Activated CD4-positive, CD25-positive, alpha-beta regulatory T cell treated with anti-CD3 and anti-CD28 coated beads, Interleukin-2, amount 50 U/mL, for 72 hours (primary cell): Measurements from ENCODE around the gene SEMA5A.

Experiments
- DNase-seq: peaks from one replicate; pipeline ENCODE4 v3.0.0; 2021

Gene SEMA5A

GRCh38 chr5:9394221-9394620 is 151.7 kb downstream of the SEMA5A start:
- no peak for DNase-seq

GRCh38 chr5:9392625-9393024 is 153.2 kb downstream of the SEMA5A start:
- no peak for DNase-seq

- no peak for DNase-seq
Observed at GRCh38 chr5:9391080-9391479, 154.8 kb downstream of the SEMA5A start.

GRCh38 chr5:9390113-9390512 is 155.8 kb downstream of the SEMA5A start:
- no peak for DNase-seq

- no peak for DNase-seq
Observed at GRCh38 chr5:9388941-9389674, 156.8 kb downstream of the SEMA5A start.

GRCh38 chr5:9387879-9388278 is 158.0 kb downstream of the SEMA5A start:
- no peak for DNase-seq

GRCh38 chr5:9386945-9387344 is 158.9 kb downstream of the SEMA5A start:
- no peak for DNase-seq

- DNase-seq: no peak
Observed at GRCh38 chr5:9382522-9382921, 163.4 kb downstream of the SEMA5A start.

GRCh38 chr5:9381464-9381863 is 164.4 kb downstream of the SEMA5A start:
- no peak for DNase-seq

GRCh38 chr5:9380109-9380508 is 165.8 kb downstream of the SEMA5A start:
- no peak for DNase-seq

GRCh38 chr5:9376363-9377117 is 169.3 kb downstream of the SEMA5A start:
- DNase-seq: no peak

GRCh38 chr5:9375756-9376155 is 170.1 kb downstream of the SEMA5A start:
- DNase-seq: no peak

- DNase-seq: no peak
Observed at GRCh38 chr5:9374025-9374424, 171.8 kb downstream of the SEMA5A start.

- no peak for DNase-seq
Observed at GRCh38 chr5:9373571-9373970, 172.3 kb downstream of the SEMA5A start.

GRCh38 chr5:9370256-9370655 is 175.6 kb downstream of the SEMA5A start:
- DNase-seq: no peak

GRCh38 chr5:9365512-9365911 is 180.4 kb downstream of the SEMA5A start:
- no peak for DNase-seq

- DNase-seq: no peak
Observed at GRCh38 chr5:9363449-9363848, 182.4 kb downstream of the SEMA5A start.

GRCh38 chr5:9363026-9363425 is 182.8 kb downstream of the SEMA5A start:
- no peak for DNase-seq

- DNase-seq: no peak
Observed at GRCh38 chr5:9362600-9362999, 183.3 kb downstream of the SEMA5A start.

- no peak for DNase-seq
Observed at GRCh38 chr5:9361835-9362234, 184.0 kb downstream of the SEMA5A start.

- no peak for DNase-seq
Observed at GRCh38 chr5:9358961-9359685, 186.8 kb downstream of the SEMA5A start.

GRCh38 chr5:9356351-9356825 is 189.5 kb downstream of the SEMA5A start:
- no peak for DNase-seq

- DNase-seq: no peak
Observed at GRCh38 chr5:9354336-9355081, 191.4 kb downstream of the SEMA5A start.
